IgD-negative memory B cell (primary cell): ENCODE data around the gene GSTM1. TPM values are rescaled to one million over a fixed set of nuclear protein-coding genes. Genes with fewer than 3 reads are reported as not detected.
"Not testable (repeated sequence)": the region's sequence is repeated elsewhere in the genome, so short reads cannot be mapped to it uniquely, and the experiment has no call there.

Experiments used
- H3K27ac Mint-ChIP-seq, 3 donors: one replicate each; pipeline ENCODE4 v1.8.0; 2020 to 2022; ENCODE audit warnings: mild to moderate bottlenecking in 3 of 3, mixed read lengths in 3 of 3, moderate library complexity in 1 of 3
- H3K27me3 Mint-ChIP-seq: one replicate; pipeline ENCODE4 v1.8.0; 2021; ENCODE audit warnings: mixed read lengths
- H3K36me3 Mint-ChIP-seq: one replicate; pipeline ENCODE4 v1.8.0; 2020; ENCODE audit warnings: mild to moderate bottlenecking, mixed read lengths
- H3K4me1 Mint-ChIP-seq, 3 donors: one replicate each; pipeline ENCODE4 v1.8.0; 2020 to 2022; ENCODE audit warnings: mixed read lengths in 3 of 3, mild to moderate bottlenecking in 1 of 3
- H3K4me3 Mint-ChIP-seq, 4 donors: one replicate each; pipeline ENCODE4 v1.8.0; 2020 to 2022; ENCODE audit warnings: mild to moderate bottlenecking in 4 of 4, mixed read lengths in 4 of 4, moderate library complexity in 3 of 4
- H3K9me3 Mint-ChIP-seq, 3 donors: one replicate each; pipeline ENCODE4 v1.8.0; 2020 to 2021; ENCODE audit warnings: mixed read lengths in 3 of 3, mild to moderate bottlenecking in 1 of 3
- polyA plus RNA-seq: library from polyadenylated mRNA; unstranded; fragments of 300-500 nt; fragmentation: Illumina TruSeq; gene quantifications from one replicate; pipeline ENCODE4 v1.2.3, GENCODE V29; 2021

The GSTM1 gene
- polyA plus RNA-seq, 1 donor from 2014 or later, result not detected

- no peaks in the 10 kb centered on the region for H3K4me1 Mint-ChIP-seq
- H3K27me3 Mint-ChIP-seq, result peaks cover 6% of the 10 kb centered on the region
- peak overlapping the region in 1 of 4 donors; percentile 75 for H3K4me3 Mint-ChIP-seq
- H3K27ac Mint-ChIP-seq, result no peak overlapping the region
- H3K9me3 Mint-ChIP-seq, result peaks cover 4 to 19% (median 10%) of the 10 kb centered on the region in 3 donors
- H3K36me3 Mint-ChIP-seq, result peaks cover 12% of the 10 kb centered on the region
Observed at GRCh38 chr1:109704173-109704572, 16.6 kb downstream of the GSTM1 start.

GRCh38 chr1:109705411-109705810 lies 17.8 kb downstream of the GSTM1 start:
- peaks cover 15% of the 10 kb centered on the region for H3K36me3 Mint-ChIP-seq
- no peaks in the 10 kb centered on the region for H3K4me1 Mint-ChIP-seq
- no peak overlapping the region for H3K27ac Mint-ChIP-seq
- peaks cover 6% of the 10 kb centered on the region for H3K27me3 Mint-ChIP-seq
- peaks cover 4 to 24% (median 15%) of the 10 kb centered on the region in 3 donors for H3K9me3 Mint-ChIP-seq
- no peak overlapping the region for H3K4me3 Mint-ChIP-seq

- H3K4me1 Mint-ChIP-seq, H3K4me3 Mint-ChIP-seq, H3K27ac Mint-ChIP-seq: not testable (repeated sequence)
- Mint-ChIP-seq H3K36me3 (peaks cover 13% of the 10 kb centered on the region), H3K9me3 (peaks cover 4 to 16% (median 15%) of the 10 kb centered on the region in 3 donors), H3K27me3 (peaks cover 11% of the 10 kb centered on the region)
Observed at GRCh38 chr1:109708949-109709348, 21.3 kb downstream of the GSTM1 start.

- not testable (repeated sequence) for H3K4me1 Mint-ChIP-seq, H3K27ac Mint-ChIP-seq, H3K36me3 Mint-ChIP-seq
- Mint-ChIP-seq H3K9me3 (peaks cover 4 to 16% (median 15%) of the 10 kb centered on the region in 3 donors), H3K27me3 (peaks cover 10% of the 10 kb centered on the region), H3K4me3 (peak overlapping the region in 1 of 4 donors; percentile 17)
Observed at GRCh38 chr1:109709822-109710221, 22.2 kb downstream of the GSTM1 start.

- not testable (repeated sequence) for H3K4me1 Mint-ChIP-seq, H3K27ac Mint-ChIP-seq
Observed at GRCh38 chr1:109711593-109712320, 24.1 kb downstream of the GSTM1 start, which contains the start of gene GSTM5. Gene GSTM5, plus strand, starts transcription at chr1:109712251. Its CDS starts 62 bp downstream, at chr1:109712313.

GRCh38 chr1:109712321-109712864 lies 24.8 kb downstream of the GSTM1 start:
- H3K36me3 Mint-ChIP-seq, result peaks cover 6% of the 10 kb centered on the region
- no peaks in the 10 kb centered on the region for H3K4me1 Mint-ChIP-seq
- peak overlapping the region in 1 of 4 donors; percentile 60 for H3K4me3 Mint-ChIP-seq
- H3K27me3 Mint-ChIP-seq, result peaks cover 10% of the 10 kb centered on the region
- H3K27ac Mint-ChIP-seq, result no peak overlapping the region
- H3K9me3 Mint-ChIP-seq, result peaks cover 4 to 16% (median 15%) of the 10 kb centered on the region in 3 donors

More at GRCh38 chr1:109711593-109712320, 24.1 kb downstream of the GSTM1 start, which contains the start of gene GSTM5:
- Mint-ChIP-seq H3K9me3 (peaks cover 4 to 16% (median 15%) of the 10 kb centered on the region in 3 donors), H3K27me3 (peaks cover 10% of the 10 kb centered on the region), H3K4me3 (peak within 1 kb of the TSS in 3 of 4 donors; percentile 55 to 75 (median 58))
- H3K36me3 Mint-ChIP-seq, result not testable (repeated sequence)

GRCh38 chr1:109713636-109714035 lies 26.0 kb downstream of the GSTM1 start:
- Mint-ChIP-seq H3K36me3 (peaks cover 3% of the 10 kb centered on the region), H3K4me3 (peak overlapping the region in 1 of 4 donors; percentile 10), H3K27me3 (peaks cover 10% of the 10 kb centered on the region), H3K4me1 (no peaks in the 10 kb centered on the region), H3K9me3 (peaks cover 0 to 10% (median 9%) of the 10 kb centered on the region in 3 donors), H3K27ac (no peak overlapping the region)

GRCh38 chr1:109714661-109715372 lies 27.2 kb downstream of the GSTM1 start:
- Mint-ChIP-seq H3K4me1 (no peaks in the 10 kb centered on the region), H3K27me3 (peaks cover 10% of the 10 kb centered on the region), H3K4me3 (no peak overlapping the region), H3K27ac (no peak overlapping the region), H3K9me3 (no peaks in the 10 kb centered on the region), H3K36me3 (no peaks in the 10 kb centered on the region)

- Mint-ChIP-seq H3K9me3 (no peaks in the 10 kb centered on the region), H3K4me3 (no peak overlapping the region), H3K4me1 (no peaks in the 10 kb centered on the region), H3K36me3 (no peaks in the 10 kb centered on the region), H3K27me3 (peaks cover 10% of the 10 kb centered on the region), H3K27ac (peak overlapping the region in 1 of 3 donors; percentile 81)
Observed at GRCh38 chr1:109716121-109716520, 28.5 kb downstream of the GSTM1 start.

GRCh38 chr1:109716570-109717090 lies 29.0 kb downstream of the GSTM1 start:
- H3K4me3 Mint-ChIP-seq, result no peak overlapping the region
- H3K9me3 Mint-ChIP-seq, result no peaks in the 10 kb centered on the region
- no peaks in the 10 kb centered on the region for H3K36me3 Mint-ChIP-seq
- H3K27me3 Mint-ChIP-seq, result peaks cover 10% of the 10 kb centered on the region
- peak overlapping the region in 1 of 3 donors; percentile 81 for H3K27ac Mint-ChIP-seq
- no peaks in the 10 kb centered on the region for H3K4me1 Mint-ChIP-seq

- Mint-ChIP-seq H3K4me3 (no peak overlapping the region), H3K4me1 (no peaks in the 10 kb centered on the region), H3K36me3 (no peaks in the 10 kb centered on the region), H3K9me3 (no peaks in the 10 kb centered on the region), H3K27me3 (peaks cover 5% of the 10 kb centered on the region), H3K27ac (no peak overlapping the region)
Observed at GRCh38 chr1:109717729-109718128, 30.1 kb downstream of the GSTM1 start.

- Mint-ChIP-seq H3K27me3 (peaks cover 2% of the 10 kb centered on the region), H3K9me3 (no peaks in the 10 kb centered on the region), H3K36me3 (no peaks in the 10 kb centered on the region), H3K4me3 (no peak overlapping the region), H3K27ac (no peak overlapping the region), H3K4me1 (no peaks in the 10 kb centered on the region)
Observed at GRCh38 chr1:109718495-109718894, 30.9 kb downstream of the GSTM1 start.

GRCh38 chr1:109719337-109719837 lies 31.8 kb downstream of the GSTM1 start:
- Mint-ChIP-seq H3K27ac (peak overlapping the region in 1 of 3 donors; percentile 9), H3K27me3 (no peaks in the 10 kb centered on the region), H3K36me3 (no peaks in the 10 kb centered on the region), H3K4me3 (no peak overlapping the region), H3K4me1 (no peaks in the 10 kb centered on the region), H3K9me3 (no peaks in the 10 kb centered on the region)

GRCh38 chr1:109721042-109721441 lies 33.4 kb downstream of the GSTM1 start:
- Mint-ChIP-seq H3K9me3 (no peaks in the 10 kb centered on the region), H3K27ac (no peak overlapping the region), H3K36me3 (no peaks in the 10 kb centered on the region), H3K27me3 (no peaks in the 10 kb centered on the region), H3K4me3 (no peak overlapping the region), H3K4me1 (no peaks in the 10 kb centered on the region)

GRCh38 chr1:109721971-109722370 lies 34.4 kb downstream of the GSTM1 start:
- Mint-ChIP-seq H3K27ac (no peak overlapping the region), H3K9me3 (no peaks in the 10 kb centered on the region), H3K4me1 (no peaks in the 10 kb centered on the region)

More at GRCh38 chr1:109721971-109722370, 34.4 kb downstream of the GSTM1 start:
- H3K4me3 Mint-ChIP-seq, result no peak overlapping the region
- H3K36me3 Mint-ChIP-seq, result no peaks in the 10 kb centered on the region
- no peaks in the 10 kb centered on the region for H3K27me3 Mint-ChIP-seq
